Measurements from ENCODE around the gene NHERF1.

DNA sequence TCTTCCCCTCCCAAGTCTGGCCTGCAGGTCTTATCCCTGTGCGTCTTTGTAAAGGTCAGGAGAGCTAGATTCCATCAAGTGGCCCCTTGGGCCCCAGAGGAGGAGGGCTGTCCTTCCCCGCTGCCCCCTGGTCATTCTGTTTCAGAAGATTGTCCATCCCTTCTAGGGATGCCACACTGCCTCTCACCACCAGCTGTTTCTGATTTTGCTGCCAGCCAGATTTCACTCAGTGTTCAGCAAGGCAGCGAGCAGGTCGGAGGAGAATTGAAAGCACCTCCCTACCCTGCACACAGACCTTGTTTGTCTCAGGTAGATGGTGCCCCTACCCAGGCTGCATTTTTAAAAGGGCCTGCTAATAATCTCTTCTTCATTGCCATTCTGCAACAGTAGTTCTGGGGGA, 49.4 kb downstream of the NHERF1 start:
- TF ChIP-seq GATA3 (IDR thresholded peaks at IDR 0.05; ENCODE audit: low read depth, low read length) (no peak), GATA2 (IDR thresholded peaks at IDR 0.05; ENCODE audit: low read depth, low read length) (no peak)

Data from SH-SY5Y (cell line).